ENCODE measurements around the gene PWWP2B.

- TF ChIP-seq USF2 (CRISPR knock-in tag; IDR thresholded peaks at IDR 0.05), result no peak
- no peak for TF ChIP-seq IRF2 (CRISPR knock-in tag; IDR thresholded peaks at IDR 0.05; ENCODE audit: borderline replicate concordance, low read depth)
- TF ChIP-seq CTCF (IDR thresholded peaks at IDR 0.05), result no peak
- TF ChIP-seq AR (CRISPR knock-in tag; IDR thresholded peaks at IDR 0.05), result no peak
- no peak for TF ChIP-seq ZNF425 (CRISPR knock-in tag; conservative IDR thresholded peaks at IDR 0.05)
- no peak for TF ChIP-seq HMGXB4 (CRISPR knock-in tag; IDR thresholded peaks at IDR 0.05)
- TF ChIP-seq ELF4 (CRISPR knock-in tag; IDR thresholded peaks at IDR 0.05; ENCODE audit: low read depth), result no peak
- TF ChIP-seq RELA (CRISPR knock-in tag; IDR thresholded peaks at IDR 0.05; ENCODE audit: borderline replicate concordance), result no peak
- no peak for TF ChIP-seq ZNF121 (CRISPR knock-in tag; IDR thresholded peaks at IDR 0.05)
- no peak for TF ChIP-seq STAT6 (CRISPR knock-in tag; conservative IDR thresholded peaks at IDR 0.05; ENCODE audit: low read depth)
- TF ChIP-seq ZMAT4 (CRISPR knock-in tag; IDR thresholded peaks at IDR 0.05), result no peak
- TF ChIP-seq ZBTB43 (CRISPR knock-in tag; IDR thresholded peaks at IDR 0.05), result no peak
- TF ChIP-seq JUN (CRISPR knock-in tag; IDR thresholded peaks at IDR 0.05), result no peak
These were observed 1.9 kb upstream of the PWWP2B start for GRCh38 chr10:132394936-132395703.

All from WTC11 (cell line).